Endodermal cell (in vitro differentiated cells): ENCODE results near the gene NINJ2. TPM values are rescaled to one million over a fixed set of nuclear protein-coding genes. Genes with fewer than 3 reads are reported as not detected.

Experiments
- DNase-seq: peaks from one replicate; pipeline ENCODE4 v3.0.0-alpha.2; 2017
- H3K27ac ChIP-seq: 2 replicates; pipeline ENCODE4 v1.5.1; 2013; ENCODE audit warnings: mild to moderate bottlenecking, low read depth, low read length, moderate library complexity
- H3K27me3 ChIP-seq: 2 replicates; pipeline ENCODE4 v1.6.1; 2013; ENCODE audit warnings: mild to moderate bottlenecking, low read length, moderate library complexity; ENCODE audit not compliant: insufficient read depth, control insufficient read depth, poor library complexity, severe bottlenecking
- H3K36me3 ChIP-seq: 2 replicates; pipeline ENCODE4 v1.7.0; 2013; ENCODE audit warnings: mild to moderate bottlenecking, low read length, moderate library complexity; ENCODE audit not compliant: control insufficient read depth, insufficient read depth
- H3K4me1 ChIP-seq: one replicate; pipeline ENCODE4 v1.7.0; 2013; ENCODE audit warnings: low read length; ENCODE audit not compliant: control insufficient read depth, insufficient read depth
- H3K4me3 ChIP-seq: 2 replicates; pipeline ENCODE4 v1.5.1; 2013; ENCODE audit warnings: mild to moderate bottlenecking, low read length, moderate library complexity
- H3K9ac ChIP-seq: 2 replicates; pipeline ENCODE4 v1.6.1; 2013; ENCODE audit warnings: mild to moderate bottlenecking, low read length, moderate library complexity; ENCODE audit not compliant: poor library complexity, severe bottlenecking; ENCODE audit errors: extremely low read depth
- H3K9me3 ChIP-seq: 2 replicates; pipeline ENCODE4 v1.6.1; 2013; ENCODE audit warnings: mild to moderate bottlenecking, low read length, moderate library complexity; ENCODE audit not compliant: control insufficient read depth
- H3K27ac Mint-ChIP-seq: 2 replicates; pipeline ENCODE4 v1.8.0; 2020; ENCODE audit warnings: mixed read lengths
- H3K27me3 Mint-ChIP-seq: 2 replicates; pipeline ENCODE4 v1.8.0; 2021; ENCODE audit warnings: mild to moderate bottlenecking, mixed read lengths; ENCODE audit not compliant: insufficient read depth
- H3K36me3 Mint-ChIP-seq: 2 replicates; pipeline ENCODE4 v1.8.0; 2020; ENCODE audit warnings: low read depth, mixed read lengths
- H3K4me1 Mint-ChIP-seq: 2 replicates; pipeline ENCODE4 v1.8.0; 2020; ENCODE audit warnings: mixed read lengths
- H3K4me3 Mint-ChIP-seq: 2 replicates; pipeline ENCODE4 v1.8.0; 2020; ENCODE audit warnings: mild to moderate bottlenecking, moderate library complexity, mixed read lengths
- H3K9me3 Mint-ChIP-seq: 2 replicates; pipeline ENCODE4 v1.8.0; 2020; ENCODE audit warnings: mild to moderate bottlenecking, mixed read lengths
- WGBS, 2 experiments: methylation state at CpG; one replicate each; pipeline versions ENCODE4 v1.1.5 to v1.1.7; 2013; ENCODE audit warnings: missing lambda C conversion rate in 2 of 2, mixed read lengths in 1 of 2; ENCODE audit not compliant: insufficient coverage in 1 of 2, insufficient read length in 1 of 2; 5-methylcytosine and 5-hydroxymethylcytosine counted together
- total RNA-seq, 2 donors: library from RNA; stranded (reverse); fragmentation: NEBNext Ultra II Directional in 1 of 2; extraction: Animal tissue kit (Norgen Biotek cat#: 25700) in 1 of 2; gene quantifications; 2 replicates in 1 of 2; 3 replicates in 1 of 2; pipeline ENCODE4 v1.2.1, GENCODE V29; 2021
- TF ChIP-seq, protein P1 (sequence below): fragments of 200-600 bp; sonication (generic); conservative IDR thresholded peaks from 2 replicates; pipeline ENCODE4 v1.5.0; 2021; ENCODE audit warnings: antibody characterized with exemption, mild to moderate bottlenecking

NINJ2 gene
- total RNA-seq, 2 donors from 2014 or later, result 0.73 to 5.1 TPM

DNA sequence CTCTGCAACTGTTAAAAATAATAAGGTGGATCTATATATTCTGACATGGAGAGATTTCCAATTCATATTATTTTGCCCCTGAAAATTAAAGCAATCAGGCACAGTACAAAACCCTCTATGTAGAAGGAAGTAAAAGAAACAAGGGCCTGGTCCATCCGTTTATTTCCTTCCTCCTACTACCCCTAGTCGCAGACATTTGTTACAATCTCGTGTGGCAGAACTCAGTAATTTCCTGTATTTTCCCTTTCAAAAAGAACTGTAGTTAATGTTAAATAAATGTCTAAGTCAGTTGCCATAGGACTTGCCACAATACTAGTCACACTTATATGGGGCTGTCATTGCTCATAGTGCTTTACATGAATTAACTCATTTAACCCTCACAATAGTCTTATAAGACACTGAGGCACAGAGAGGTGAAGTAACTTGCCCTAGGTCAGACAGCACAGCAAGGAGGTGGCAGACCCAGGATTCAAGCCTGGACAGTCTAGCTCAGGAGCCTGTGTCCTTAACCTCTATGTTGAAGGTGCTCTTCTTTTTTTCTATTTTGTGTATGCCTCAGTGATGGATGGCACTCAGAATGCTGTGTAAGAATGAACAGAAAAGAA lies 24.2 kb downstream of the NINJ2 start:
- no peaks in the 10 kb centered on the region for H3K27me3 ChIP-seq
- no peaks in the 10 kb centered on the region for H3K27me3 Mint-ChIP-seq
- H3K36me3 ChIP-seq, result no peaks in the 10 kb centered on the region
- TF ChIP-seq, protein P1, sequence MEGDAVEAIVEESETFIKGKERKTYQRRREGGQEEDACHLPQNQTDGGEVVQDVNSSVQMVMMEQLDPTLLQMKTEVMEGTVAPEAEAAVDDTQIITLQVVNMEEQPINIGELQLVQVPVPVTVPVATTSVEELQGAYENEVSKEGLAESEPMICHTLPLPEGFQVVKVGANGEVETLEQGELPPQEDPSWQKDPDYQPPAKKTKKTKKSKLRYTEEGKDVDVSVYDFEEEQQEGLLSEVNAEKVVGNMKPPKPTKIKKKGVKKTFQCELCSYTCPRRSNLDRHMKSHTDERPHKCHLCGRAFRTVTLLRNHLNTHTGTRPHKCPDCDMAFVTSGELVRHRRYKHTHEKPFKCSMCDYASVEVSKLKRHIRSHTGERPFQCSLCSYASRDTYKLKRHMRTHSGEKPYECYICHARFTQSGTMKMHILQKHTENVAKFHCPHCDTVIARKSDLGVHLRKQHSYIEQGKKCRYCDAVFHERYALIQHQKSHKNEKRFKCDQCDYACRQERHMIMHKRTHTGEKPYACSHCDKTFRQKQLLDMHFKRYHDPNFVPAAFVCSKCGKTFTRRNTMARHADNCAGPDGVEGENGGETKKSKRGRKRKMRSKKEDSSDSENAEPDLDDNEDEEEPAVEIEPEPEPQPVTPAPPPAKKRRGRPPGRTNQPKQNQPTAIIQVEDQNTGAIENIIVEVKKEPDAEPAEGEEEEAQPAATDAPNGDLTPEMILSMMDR, result no peak
- no peak overlapping the region for H3K9ac ChIP-seq
- H3K4me3 ChIP-seq, result no peak overlapping the region
- no peaks in the 10 kb centered on the region for H3K9me3 Mint-ChIP-seq
- H3K27ac Mint-ChIP-seq, result no peak overlapping the region
- no peak overlapping the region for H3K4me3 Mint-ChIP-seq
- H3K9me3 ChIP-seq, result no peaks in the 10 kb centered on the region
- no peaks in the 10 kb centered on the region for H3K36me3 Mint-ChIP-seq
- WGBS, 2 experiments, result 97% methylated on average over 3 of the region's 3 CpGs; no CpG with 5 or more reads in 1 of the 2 experiments
- H3K4me1 Mint-ChIP-seq, result peaks cover 31% of the 10 kb centered on the region
- peak; percentile 31 for DNase-seq
- H3K4me1 ChIP-seq, result no peaks in the 10 kb centered on the region
- no peak overlapping the region for H3K27ac ChIP-seq

DNA sequence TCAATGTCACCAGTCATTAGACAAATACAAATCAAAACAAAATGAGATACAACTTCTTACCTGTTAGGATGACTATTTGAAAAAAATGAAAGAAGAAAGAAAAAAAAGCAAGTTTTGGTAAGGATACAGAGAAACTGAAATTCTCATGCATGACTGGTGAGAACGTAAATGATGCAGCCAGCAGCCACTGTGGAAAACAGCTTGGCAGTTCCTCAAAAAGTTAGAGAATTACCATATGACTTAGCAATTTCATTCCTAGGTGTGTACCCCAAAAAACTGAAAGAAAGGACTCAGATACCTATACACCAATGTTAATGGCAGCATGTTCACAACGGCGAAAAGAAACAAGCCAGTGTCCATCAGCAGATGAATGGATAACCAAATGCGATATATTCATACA lies 26.6 kb downstream of the NINJ2 start:
- DNase-seq, result peak; percentile 3
- no peak overlapping the region for H3K27ac Mint-ChIP-seq
- H3K27ac ChIP-seq, result no peak overlapping the region

DNA sequence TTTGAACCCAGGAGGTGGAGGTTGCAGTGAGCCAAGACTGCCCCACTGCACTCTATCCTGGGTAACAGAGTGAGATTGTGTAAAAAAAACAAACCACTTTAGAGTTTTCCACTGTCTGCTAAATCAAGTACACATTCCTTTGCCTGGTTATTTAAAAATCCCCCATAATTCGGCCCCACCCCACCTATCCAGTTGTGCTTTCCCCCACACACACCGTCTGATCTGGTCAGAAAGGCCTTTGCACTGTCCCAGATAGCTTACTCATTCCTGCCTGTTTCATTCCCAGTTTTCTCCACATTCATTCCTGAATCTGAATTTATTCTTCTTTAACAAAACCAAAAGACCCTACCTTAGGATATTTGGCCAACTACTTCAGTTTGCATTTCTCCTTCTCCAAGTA lies 29.5 kb downstream of the NINJ2 start:
- Mint-ChIP-seq H3K4me3 (no peak overlapping the region), H3K27me3 (no peaks in the 10 kb centered on the region), H3K36me3 (no peaks in the 10 kb centered on the region), H3K4me1 (peaks cover 47% of the 10 kb centered on the region), H3K9me3 (no peaks in the 10 kb centered on the region), H3K27ac (peak overlapping the region; percentile 89)
- TF ChIP-seq, protein P1, result no peak
- Histone ChIP-seq H3K27ac (no peak overlapping the region), H3K27me3 (no peaks in the 10 kb centered on the region), H3K4me3 (no peak overlapping the region), H3K9me3 (no peaks in the 10 kb centered on the region), H3K9ac (no peak overlapping the region), H3K36me3 (no peaks in the 10 kb centered on the region), H3K4me1 (peaks cover 11% of the 10 kb centered on the region)
- WGBS, 2 experiments, result 89 to 91% methylated on average over 2 of the region's 2 CpGs
- DNase-seq, result peak; percentile 23

More for the DNA sequence above, 26.6 kb downstream of the NINJ2 start:
- H3K27me3 Mint-ChIP-seq, result no peaks in the 10 kb centered on the region
- TF ChIP-seq, protein P1, result no peak
- Histone ChIP-seq H3K4me1 (peaks cover 10% of the 10 kb centered on the region), H3K27me3 (no peaks in the 10 kb centered on the region), H3K9me3 (no peaks in the 10 kb centered on the region), H3K4me3 (no peak overlapping the region), H3K36me3 (no peaks in the 10 kb centered on the region), H3K9ac (no peak overlapping the region)
- no peaks in the 10 kb centered on the region for H3K36me3 Mint-ChIP-seq
- no peaks in the 10 kb centered on the region for H3K9me3 Mint-ChIP-seq
- no peak overlapping the region for H3K4me3 Mint-ChIP-seq
- peaks cover 44% of the 10 kb centered on the region for H3K4me1 Mint-ChIP-seq
- 95 to 100% methylated on average over 3 to 4 of the region's 4 CpGs for WGBS, 2 experiments
